ACHN (cell line): ENCODE measurements around the gene UQCC3.
A peak's percentile ranks its signal among the peaks of the same experiment; 100 is the strongest.
"Not testable (repeated sequence)": the region's sequence is repeated elsewhere in the genome, so short reads cannot be mapped to it uniquely, and the experiment has no call there.

ENCODE experiments used
- DNase-seq: peaks from one replicate; pipeline ENCODE4 v3.0.0-alpha.2; 2015
- in situ Hi-C: cut with HindIII; loops from 2 replicates; pipeline ENCODE4 v1.10.0; 2017; ENCODE audit warnings: low sequenced_read_pairs, low pct_ligation_motif_present, low pct_unique_long_range_greater_than_20kb

Gene UQCC3, protein sequence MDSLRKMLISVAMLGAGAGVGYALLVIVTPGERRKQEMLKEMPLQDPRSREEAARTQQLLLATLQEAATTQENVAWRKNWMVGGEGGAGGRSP

DNA sequence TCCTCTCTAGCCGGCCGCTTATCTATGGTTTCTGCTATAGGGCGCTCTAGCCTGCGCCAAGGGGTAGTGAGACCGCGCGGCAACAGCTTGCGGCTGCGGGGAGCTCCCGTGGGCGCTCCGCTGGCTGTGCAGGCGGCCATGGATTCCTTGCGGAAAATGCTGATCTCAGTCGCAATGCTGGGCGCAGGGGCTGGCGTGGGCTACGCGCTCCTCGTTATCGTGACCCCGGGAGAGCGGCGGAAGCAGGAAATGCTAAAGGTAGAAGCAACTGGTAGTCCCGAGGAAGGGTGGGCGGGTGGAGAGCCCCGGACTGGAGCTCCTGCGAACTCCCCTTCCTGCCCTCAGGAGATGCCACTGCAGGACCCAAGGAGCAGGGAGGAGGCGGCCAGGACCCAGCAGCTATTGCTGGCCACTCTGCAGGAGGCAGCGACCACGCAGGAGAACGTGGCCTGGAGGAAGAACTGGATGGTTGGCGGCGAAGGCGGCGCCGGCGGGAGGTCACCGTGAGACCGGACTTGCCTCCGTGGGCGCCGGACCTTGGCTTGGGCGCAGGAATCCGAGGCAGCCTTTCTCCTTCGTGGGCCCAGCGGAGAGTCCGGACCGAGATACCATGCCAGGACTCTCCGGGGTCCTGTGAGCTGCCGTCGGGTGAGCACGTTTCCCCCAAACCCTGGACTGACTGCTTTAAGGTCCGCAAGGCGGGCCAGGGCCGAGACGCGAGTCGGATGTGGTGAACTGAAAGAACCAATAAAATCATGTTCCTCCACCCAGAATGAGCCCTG lies at the start of gene UQCC3, which contains the start of gene LBHD1:
Gene UQCC3, plus strand, starts transcription at position 66 of the 782 bp plus-strand sequence. Its CDS starts 73 bp downstream, at position 139.
Gene LBHD1, minus strand, starts transcription at position 660 of the 782 bp plus-strand sequence. CDS start 2,236 bp downstream, outside the sequence.
- peak; percentile 78 for DNase-seq
- in situ Hi-C loops: loop anchor here (5.0 kb wide), 1 partner anchor 41 kb away; no protein-coding TSS in a partner anchor

DNA sequence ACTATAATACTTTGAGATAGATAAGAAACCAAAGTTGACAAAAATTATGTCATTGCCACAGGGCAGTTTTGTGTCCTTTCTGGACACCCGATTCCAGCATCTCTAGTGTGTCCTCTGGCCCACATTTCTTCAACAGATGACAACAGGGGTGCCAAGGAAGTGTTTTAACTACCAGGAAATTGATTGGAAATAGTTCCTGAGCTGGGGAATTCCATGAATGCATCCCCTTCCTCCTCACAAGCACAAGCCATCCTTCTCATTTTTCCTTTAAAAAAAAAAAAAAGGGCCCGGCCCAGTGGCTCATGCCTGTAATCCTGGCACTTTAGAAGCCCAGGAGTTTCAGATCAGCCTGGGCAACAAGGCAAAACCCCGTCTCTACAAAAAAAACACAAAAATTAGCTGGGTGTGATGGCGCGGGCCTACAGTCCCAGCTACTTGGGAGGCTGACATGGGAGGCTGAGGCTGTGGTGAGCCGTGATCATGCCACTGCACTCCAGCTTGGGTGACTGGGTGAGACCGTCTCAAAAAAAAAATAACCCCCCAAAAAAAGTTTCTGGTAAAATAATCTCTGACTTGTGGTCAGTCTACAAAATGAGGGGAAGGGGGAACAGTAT lies 48.9 kb upstream of the UQCC3 start:
- in situ Hi-C loops: no loop called here
- no peak for DNase-seq

DNA sequence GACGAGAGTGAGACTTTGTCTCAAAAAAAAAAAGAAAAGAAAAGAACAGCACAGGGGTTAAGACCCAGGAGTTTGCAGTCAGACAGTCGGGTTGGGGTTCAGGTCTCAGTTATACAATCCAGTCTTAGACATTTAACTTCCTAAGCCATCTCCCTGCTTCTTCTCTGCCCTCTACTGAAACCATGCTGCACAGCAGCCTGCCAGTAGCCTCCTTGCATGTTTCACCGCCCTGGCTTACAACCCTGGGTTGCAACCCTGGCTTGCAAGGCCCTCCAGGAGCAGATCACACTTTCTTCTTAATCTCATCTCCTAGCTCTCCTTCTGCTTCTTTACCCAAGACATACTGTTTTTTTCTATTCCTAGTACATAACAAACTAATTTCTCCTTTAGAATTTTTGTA lies 43.8 kb upstream of the UQCC3 start:
- DNase-seq: no peak
- in situ Hi-C loops: no loop called here

DNA sequence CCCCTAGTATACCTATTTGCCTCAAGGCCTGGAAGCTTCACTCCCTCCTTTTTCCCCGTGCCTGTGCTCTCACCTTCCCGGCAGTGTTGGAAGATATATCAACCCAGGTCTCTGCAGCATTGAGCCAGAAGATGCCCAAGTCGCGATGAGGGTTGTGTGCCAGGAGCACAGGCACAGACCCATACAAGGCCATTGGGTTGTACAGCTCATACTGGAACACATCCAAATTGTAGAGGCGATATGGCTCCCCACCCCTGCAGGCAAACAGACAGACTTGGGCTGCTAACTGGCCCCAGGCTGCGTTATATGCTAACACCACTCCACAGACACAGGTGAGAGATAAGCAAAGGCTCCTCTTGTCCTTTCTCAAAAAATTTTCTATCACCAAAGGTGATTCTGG lies 39.0 kb upstream of the UQCC3 start:
- in situ Hi-C loops: no loop called here

DNA sequence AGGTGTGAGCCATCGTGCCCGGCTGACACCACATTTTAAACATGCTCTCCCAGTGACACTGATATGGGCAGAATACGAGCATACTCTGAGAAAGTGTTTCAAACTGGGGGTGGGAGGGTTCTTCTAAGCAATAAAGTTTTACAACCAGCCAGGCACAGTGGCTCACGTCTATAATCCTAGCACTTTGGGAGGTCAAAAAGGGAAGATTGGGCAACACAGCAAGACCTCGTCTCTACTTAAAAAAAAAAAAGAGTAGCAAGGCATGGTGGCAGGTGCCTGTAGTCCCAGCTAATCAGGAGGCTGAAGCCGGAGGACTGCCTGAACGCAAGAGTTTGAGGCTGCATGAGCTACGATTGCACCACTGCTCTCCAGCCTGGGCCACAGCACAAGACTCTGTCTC lies 27.3 kb upstream of the UQCC3 start:
- DNase-seq: no peak
- in situ Hi-C loops: no loop called here

More for the DNA sequence above, 39.0 kb upstream of the UQCC3 start:
- DNase-seq: no peak

DNA sequence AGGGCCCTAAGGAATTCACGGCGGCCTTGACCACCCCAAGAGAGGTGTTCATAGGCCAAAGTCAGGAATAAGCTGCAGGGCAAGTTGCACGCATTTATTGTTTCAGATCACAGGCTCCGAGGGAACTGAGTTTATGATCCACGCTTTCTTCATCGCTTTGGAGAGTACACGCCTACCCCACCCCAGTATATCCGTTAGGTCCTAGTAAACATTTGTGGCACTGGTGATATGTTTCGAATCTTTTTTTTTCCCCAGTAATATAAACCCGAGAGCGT lies 25.9 kb upstream of the UQCC3 start:
- in situ Hi-C loops: no loop called here
- no peak for DNase-seq

DNA sequence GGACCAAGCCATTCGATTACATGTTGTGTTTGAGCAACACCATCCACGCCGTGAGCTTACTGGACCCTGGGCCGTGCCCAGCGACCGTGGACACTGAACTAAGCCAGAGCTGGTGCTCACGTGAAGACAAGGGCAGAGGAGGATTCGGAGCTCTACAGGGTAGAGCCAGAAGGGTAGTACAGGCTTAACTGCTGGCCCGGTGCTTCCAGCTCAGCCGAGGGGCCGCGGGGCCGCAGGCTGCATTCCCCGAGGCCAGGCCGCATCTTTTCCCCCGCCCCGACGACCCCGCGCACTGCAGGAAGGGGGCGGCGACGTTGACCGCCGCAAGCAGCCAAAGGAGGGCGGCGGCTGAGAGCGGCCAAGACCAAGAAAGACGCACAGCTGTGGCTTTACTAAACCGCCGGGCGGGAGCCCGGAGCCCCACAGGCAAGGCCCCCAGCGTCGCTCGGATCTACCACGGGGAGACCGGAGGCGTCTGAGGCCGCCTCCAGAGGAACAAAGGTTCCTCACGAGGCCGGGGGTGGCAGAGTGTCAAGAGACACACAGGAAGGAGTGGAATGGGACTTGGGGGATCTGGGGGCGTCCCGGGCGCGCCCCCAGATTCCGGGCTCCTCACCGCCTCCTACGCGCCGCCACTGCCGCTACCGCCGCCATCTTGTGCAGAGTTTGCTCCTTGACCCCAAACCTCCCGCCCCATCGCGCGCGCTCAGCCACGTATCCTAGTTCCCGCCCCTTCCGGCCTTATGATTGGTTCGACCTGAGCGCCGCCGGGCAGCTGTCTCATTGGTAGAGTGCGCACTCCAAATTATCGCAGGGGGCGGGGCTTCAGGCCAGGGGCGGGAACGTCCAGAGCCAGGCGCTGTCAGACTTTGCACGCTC lies 25.3 kb upstream of the UQCC3 start, which contains the start of gene GANAB:
Gene GANAB, minus strand, starts transcription at position 668 of the 879 bp plus-strand sequence. Its CDS starts 14 bp downstream, at position 654.
- in situ Hi-C loops: no loop called here
- DNase-seq: peak; percentile 95

DNA sequence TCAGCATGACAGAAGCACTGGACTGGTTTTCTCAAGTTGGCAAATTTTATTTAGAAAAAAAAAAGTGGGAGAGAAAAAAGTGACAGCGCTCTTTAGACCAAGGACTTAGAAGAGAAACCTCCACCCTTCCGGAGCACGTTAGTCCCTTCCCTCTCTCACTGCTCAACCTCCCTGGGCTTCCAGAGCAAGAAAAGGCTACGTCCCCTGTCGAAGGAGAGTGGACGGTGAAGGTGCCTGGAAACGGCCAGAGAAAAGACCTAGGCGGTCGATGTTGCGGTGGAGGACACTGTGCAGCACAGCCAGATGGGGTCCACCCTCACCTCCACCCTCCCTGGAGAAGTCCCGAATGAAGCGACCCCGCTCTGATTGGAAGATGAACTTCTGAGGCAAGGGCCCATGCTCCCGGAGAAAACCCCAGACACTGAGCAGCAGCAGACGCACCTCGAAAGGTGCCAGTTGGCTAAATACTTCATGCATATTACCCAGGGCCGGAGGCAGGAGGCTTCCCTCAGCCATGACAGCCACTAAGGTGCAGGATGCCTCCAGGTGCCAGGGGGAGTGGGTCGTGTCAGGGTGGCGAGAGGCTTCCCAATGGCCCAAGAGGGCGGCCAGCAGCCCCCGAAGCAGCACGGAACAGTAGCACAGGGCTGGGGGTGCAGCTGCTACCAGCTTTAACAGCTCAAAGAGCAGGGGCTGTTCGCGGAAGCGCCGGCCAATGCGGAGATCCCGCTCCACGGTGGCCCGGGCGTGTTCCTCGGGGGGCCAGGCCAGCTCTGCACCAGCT lies 24.5 kb upstream of the UQCC3 start:
- in situ Hi-C loops: no loop called here
- DNase-seq: no peak

DNA sequence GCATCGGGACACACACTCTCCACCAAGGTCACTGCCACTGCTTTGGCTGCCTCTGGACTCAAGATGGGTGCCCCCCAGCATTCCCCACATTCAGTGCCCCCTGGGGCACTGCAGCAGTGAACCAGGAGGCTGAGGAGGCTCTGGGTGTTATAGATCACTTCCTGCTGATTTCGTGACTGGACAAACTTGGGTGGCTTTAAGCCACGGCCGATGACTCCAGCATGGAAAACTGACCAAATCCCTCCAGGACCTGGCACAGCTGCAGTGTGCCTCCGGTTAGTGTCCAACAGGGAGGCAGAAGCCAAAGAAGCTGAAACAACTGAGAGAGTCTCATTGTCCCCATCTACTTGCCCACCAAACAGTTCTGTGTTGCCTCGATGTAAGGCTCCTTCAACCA lies 23.9 kb upstream of the UQCC3 start:
- no peak for DNase-seq
- in situ Hi-C loops: no loop called here

DNA sequence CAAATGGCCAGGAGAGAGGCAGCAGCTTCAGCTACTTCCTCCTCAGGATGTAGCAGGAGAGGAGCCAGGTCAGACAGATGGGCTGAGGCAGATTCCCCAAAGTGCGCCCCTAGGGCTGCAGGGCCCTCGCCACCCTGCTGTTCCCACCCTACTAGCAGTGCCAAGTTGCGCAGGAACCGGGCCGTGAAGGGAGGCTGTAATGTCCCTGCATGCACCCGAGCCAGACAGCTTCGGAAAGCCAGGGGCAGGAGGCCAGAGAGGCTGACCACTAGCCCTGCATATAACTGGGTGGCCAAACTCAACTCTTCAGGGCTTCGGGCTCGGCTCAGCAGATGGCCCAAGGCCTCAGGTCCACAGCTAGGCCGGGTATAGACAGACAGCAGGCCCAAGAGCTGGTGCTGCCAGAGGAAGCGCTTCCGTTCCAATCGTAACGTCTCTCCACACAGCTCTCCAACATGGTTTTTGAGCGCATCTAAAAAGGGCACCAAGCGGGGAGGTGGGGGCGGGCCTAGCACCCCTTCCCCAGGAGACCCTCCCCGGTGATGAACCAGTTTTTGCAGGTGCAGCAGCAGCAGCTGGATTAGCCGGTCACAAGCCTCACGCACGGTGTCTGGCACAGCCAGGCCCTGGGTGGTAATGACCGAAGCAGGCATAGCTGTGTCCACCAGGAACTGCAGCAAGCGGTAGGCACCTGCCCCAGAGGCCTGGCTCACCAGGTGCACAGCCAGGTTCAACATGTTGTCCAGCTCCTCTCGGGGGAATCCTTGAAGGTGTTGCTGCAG lies 23.1 kb upstream of the UQCC3 start:
- in situ Hi-C loops: no loop called here
- no peak for DNase-seq

DNA sequence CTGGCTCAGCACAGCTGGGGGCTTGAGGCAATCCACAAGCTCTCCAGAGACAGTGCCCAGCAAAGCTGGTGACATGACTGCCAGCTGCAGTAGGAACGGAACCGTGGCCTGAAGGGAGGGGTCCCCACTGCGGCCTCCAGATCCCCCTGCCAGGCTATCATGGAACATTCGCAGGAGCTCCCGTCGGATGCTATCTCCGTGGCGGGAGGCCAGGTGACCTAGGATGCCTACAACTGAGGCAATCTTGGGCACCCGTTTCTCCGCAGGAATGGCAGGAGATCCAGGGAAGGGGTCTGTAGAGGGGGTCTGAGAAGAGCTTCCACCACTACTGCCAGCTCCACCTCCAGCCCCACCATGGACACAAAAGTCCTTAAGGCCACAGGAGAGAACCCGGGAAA lies 22.5 kb upstream of the UQCC3 start:
- in situ Hi-C loops: no loop called here
- no peak for DNase-seq

DNA sequence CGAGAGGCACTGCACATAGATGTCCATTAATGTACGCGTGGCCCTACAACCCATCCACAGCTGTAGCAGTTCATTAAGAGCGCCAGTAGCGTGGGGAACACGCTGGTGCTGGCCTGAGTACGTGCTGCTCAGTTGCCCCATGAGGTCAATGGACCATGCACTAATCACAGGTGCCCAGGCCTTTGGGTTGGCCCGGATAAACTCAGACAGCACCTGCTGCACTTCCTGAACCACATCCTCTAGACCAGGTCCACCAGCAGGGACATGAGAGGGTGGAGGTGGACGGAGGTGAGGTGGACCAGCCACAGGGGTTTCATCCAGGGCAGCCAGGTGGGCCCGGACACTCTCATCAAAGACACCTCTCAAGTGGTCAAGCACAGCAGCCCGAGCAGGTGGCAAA lies 22.0 kb upstream of the UQCC3 start:
- in situ Hi-C loops: no loop called here
- DNase-seq: no peak

DNA sequence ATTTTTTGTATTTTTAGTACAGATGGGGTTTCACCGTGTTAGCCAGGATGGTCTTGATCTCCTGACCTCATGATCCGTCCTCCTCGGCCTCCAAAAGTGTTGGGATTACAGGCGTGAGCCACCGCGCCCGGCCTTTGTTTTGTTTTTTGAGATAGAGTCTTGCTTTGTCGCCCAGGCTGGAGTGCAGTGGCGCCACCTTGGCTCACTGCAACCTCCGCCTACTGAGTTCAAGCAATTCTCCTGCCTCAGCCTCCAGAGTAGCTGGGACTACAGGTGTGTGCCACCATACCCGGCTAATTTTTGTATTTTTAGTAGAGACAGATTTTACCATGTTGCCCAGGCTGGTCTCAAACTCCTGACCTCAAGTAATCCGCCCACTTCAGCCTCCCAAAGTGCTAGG lies 21.2 kb upstream of the UQCC3 start:
- in situ Hi-C loops, DNase-seq: not testable (repeated sequence)

DNA sequence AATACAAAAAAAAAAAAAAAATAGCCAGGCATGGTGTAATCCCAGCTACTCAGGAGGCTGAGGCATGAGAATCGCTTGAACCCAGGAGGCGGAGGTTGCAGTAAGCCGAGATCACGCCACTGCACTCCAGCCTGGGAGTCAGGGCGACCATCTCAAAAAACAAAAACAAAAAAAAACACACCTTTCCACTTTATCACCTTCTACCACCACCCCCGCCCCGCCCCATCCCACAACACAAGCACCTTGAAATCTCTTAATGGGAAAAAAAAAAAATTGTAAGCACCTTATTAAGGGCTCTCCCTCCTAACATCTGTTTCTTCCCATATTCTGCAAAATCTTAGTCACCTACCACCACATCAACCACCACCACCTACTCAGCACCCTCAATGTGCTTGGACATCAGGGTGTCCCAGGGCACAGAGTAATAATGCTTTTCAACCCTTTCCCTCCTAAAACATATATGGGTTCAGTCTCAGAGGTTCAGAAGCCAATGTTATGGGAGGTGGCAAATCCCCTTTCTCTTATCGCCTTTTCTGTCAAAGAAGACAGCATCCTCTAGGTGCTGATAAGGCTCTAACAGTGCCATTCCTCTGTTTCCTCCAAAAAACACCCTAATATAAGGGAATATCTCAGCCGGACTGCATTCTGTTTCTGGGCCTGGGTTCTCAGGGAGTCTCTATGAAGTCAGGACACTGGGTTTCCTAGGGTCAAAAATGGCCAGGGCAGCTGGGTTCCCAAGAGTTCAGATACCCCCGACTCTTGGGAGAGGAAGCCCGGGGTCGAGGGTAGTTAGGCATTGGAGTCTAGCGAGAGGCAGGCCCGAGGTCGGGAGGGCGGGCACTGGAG lies 19.1 kb upstream of the UQCC3 start:
- in situ Hi-C loops: no loop called here
- no peak for DNase-seq

DNA sequence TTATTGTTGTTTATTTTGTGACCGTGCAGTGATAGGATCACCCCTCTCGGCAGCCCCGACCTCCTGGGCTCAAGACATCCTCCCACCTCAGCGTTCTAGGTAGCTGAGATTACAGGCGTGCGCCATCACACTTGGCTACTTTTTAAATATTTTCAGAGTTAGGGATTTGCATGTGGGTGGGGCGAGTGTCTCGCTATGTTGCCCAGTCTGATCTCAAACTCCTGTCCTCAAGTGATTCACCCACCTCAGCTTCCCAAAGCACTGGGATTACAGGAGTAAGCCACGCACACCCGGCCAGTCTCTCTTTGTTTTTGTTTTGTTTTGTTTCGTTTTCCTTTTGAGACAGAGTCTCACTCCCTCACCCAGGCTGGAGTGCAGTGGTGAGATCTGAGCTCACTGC lies 17.2 kb upstream of the UQCC3 start:
- DNase-seq: no peak
- in situ Hi-C loops: no loop called here

DNA sequence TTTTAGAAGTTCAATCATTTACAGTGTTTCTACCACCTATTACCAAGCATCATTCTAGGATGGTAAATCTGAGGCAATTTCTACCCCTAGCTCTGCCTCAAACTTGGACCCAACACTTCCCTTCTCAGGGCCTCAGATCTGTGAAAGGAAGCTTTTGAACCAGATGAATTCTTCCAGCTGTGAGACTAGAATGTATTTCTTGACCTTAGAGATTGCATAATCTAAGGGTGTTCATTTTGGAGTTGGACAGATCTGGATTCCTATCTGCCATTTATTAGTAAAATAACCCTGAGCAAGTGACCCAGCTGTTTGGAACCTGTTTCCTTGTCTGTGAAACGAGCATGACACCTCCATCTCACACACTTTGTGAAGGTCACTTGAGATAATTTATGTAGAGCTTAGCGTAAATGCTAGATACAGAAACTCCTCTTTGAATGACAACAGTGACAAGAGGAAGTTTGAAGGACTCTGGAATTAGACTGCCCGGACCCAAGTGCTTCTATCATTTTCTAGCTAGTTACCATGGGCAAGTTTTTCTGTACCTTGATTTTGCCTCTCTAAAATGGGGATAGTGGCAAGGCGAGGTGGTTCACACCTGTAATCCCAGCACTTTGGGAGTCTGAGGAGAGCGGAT lies 14.6 kb upstream of the UQCC3 start:
- no peak for DNase-seq
- in situ Hi-C loops: no loop called here
